IMR-90 (cell line): ENCODE results near the gene NRXN2. TPM values are rescaled to one million over a fixed set of nuclear protein-coding genes. Genes with fewer than 3 reads are reported as not detected.

ENCODE experiments used
- ATAC-seq: fragments of 200-7000 bp; cut with Tn5 transposase; 2 replicates; pipeline ENCODE4 v1.9.1; 2020; ENCODE audit warnings: low read depth, mild to moderate bottlenecking, moderate library complexity
- BruUV-seq: library from RNA; stranded (reverse); fragments of 400-500 nt; replicated peaks from 2 replicates; lab custom pipeline; 2021; lab: Mats Ljungman, UMichigan
- CTCF ChIA-PET: fragments of 300-600 bp; formaldehyde crosslinking; extraction: SDS; loops from one replicate; lab custom pipeline; 2021; ENCODE audit warnings: antibody characterized with exemption; lab: Yijun Ruan, JAX
- POLR2A ChIA-PET: fragments of 300-600 bp; sonication (Branson Sonifier 250); formaldehyde crosslinking; loops from one replicate; lab custom pipeline; 2022; ENCODE audit warnings: antibody characterized with exemption; ENCODE audit not compliant: unreplicated experiment; lab: Charles Lee
- DNase-seq: peaks from one replicate; pipeline ENCODE4 v3.0.0; 2013
- H2AFZ ChIP-seq: replicated peaks from 2 replicates; pipeline ENCODE3; 2013; ENCODE audit warnings: low read length, mild to moderate bottlenecking; ENCODE audit not compliant: poor library complexity
- H2AK5ac ChIP-seq: 2 replicates; pipeline ENCODE4 v1.6.1; 2013; ENCODE audit warnings: low read depth, low read length, inconsistent platforms
- H2AK9ac ChIP-seq: replicated peaks from 2 replicates; pipeline ENCODE3; 2013; ENCODE audit warnings: mild to moderate bottlenecking, low read depth, low read length, moderate library complexity; ENCODE audit not compliant: poor library complexity
- H2BK120ac ChIP-seq: 2 replicates; pipeline ENCODE4 v1.6.1; 2013; ENCODE audit warnings: low read depth, low read length, inconsistent platforms
- H2BK15ac ChIP-seq: 3 replicates; pipeline ENCODE4 v1.6.1; 2013; ENCODE audit warnings: low read depth, low read length, inconsistent platforms
- H2BK20ac ChIP-seq: 2 replicates; pipeline ENCODE4 v1.6.1; 2013; ENCODE audit warnings: low read depth, mild to moderate bottlenecking, inconsistent platforms, low read length, moderate library complexity
- H2BK5ac ChIP-seq: 2 replicates; pipeline ENCODE4 v1.6.1; 2013; ENCODE audit warnings: mild to moderate bottlenecking, low read depth, low read length, inconsistent platforms; ENCODE audit not compliant: poor library complexity, severe bottlenecking
- H3K14ac ChIP-seq: replicated peaks from 2 replicates; pipeline ENCODE4 v1.6.1; 2013; ENCODE audit warnings: low read depth, low read length, inconsistent platforms
- H3K18ac ChIP-seq: 2 replicates; pipeline ENCODE4 v1.6.1; 2013; ENCODE audit warnings: low read depth, low read length, control low read depth
- H3K23ac ChIP-seq: 2 replicates; pipeline ENCODE4 v1.6.1; 2013; ENCODE audit warnings: low read depth, low read length, inconsistent platforms
- H3K27ac ChIP-seq: 2 replicates; pipeline ENCODE4 v1.5.1; 2013; ENCODE audit warnings: mild to moderate bottlenecking, control low read depth, low read length; ENCODE audit not compliant: insufficient read depth
- H3K27me3 ChIP-seq: 2 replicates; pipeline ENCODE4 v1.6.1; 2013; ENCODE audit warnings: low read length; ENCODE audit not compliant: control insufficient read depth, insufficient read depth
- H3K36me3 ChIP-seq: 2 replicates; pipeline ENCODE4 v1.6.1; 2013; ENCODE audit warnings: low read length, mixed read lengths; ENCODE audit not compliant: control insufficient read depth, insufficient read depth
- H3K4ac ChIP-seq: 2 replicates; pipeline ENCODE4 v1.6.1; 2013; ENCODE audit warnings: low read depth, low read length, inconsistent platforms
- H3K4me1 ChIP-seq: 2 replicates; pipeline ENCODE4 v1.6.1; 2013; ENCODE audit warnings: low read length, mixed read lengths; ENCODE audit not compliant: control insufficient read depth, insufficient read depth
- H3K4me2 ChIP-seq: 2 replicates; pipeline ENCODE4 v1.6.1; 2013; ENCODE audit warnings: low read depth, mild to moderate bottlenecking, control low read depth, low read length, moderate library complexity
- H3K4me3 ChIP-seq: 2 replicates; pipeline ENCODE4 v1.5.1; 2013; ENCODE audit warnings: low read depth, mild to moderate bottlenecking, control low read depth, low read length, moderate library complexity; ENCODE audit not compliant: insufficient read depth
- H3K56ac ChIP-seq: 2 replicates; pipeline ENCODE4 v1.6.1; 2013; ENCODE audit warnings: low read length, inconsistent platforms; ENCODE audit not compliant: insufficient read depth; ENCODE audit errors: extremely low read depth
- H3K79me1 ChIP-seq, 2 experiments: 2 replicates each; pipeline ENCODE4 v1.6.1; 2013; ENCODE audit warnings: low read length in 2 of 2, inconsistent platforms in 1 of 2, low read depth in 1 of 2
- H3K9ac ChIP-seq: 2 replicates; pipeline ENCODE4 v1.6.1; 2013; ENCODE audit warnings: low read depth, low read length, control low read depth
- H3K9me1 ChIP-seq: 2 replicates; pipeline ENCODE4 v1.6.1; 2013; ENCODE audit warnings: low read length, inconsistent platforms; ENCODE audit not compliant: insufficient read depth
- H3K9me3 ChIP-seq: 2 replicates; pipeline ENCODE4 v1.6.1; 2013; ENCODE audit warnings: low read length; ENCODE audit not compliant: control insufficient read depth, insufficient read depth
- H4K20me1 ChIP-seq: 2 replicates; pipeline ENCODE4 v1.6.1; 2013; ENCODE audit warnings: low read length, inconsistent platforms; ENCODE audit not compliant: insufficient read depth
- H4K5ac ChIP-seq: 2 replicates; pipeline ENCODE4 v1.6.1; 2013; ENCODE audit warnings: mild to moderate bottlenecking, low read depth, low read length, control low read depth
- H4K8ac ChIP-seq, 2 experiments: 2 replicates each; pipeline ENCODE4 v1.6.1; 2013; ENCODE audit warnings: low read depth in 2 of 2, low read length in 2 of 2, control low read depth in 1 of 2, inconsistent platforms in 1 of 2
- H4K91ac ChIP-seq: 2 replicates; pipeline ENCODE4 v1.6.1; 2013; ENCODE audit warnings: low read depth, low read length, inconsistent platforms; ENCODE audit not compliant: insufficient read depth
- BHLHE40 ChIP-seq: fragments of 150-350 bp; IDR thresholded peaks from 2 replicates; pipeline ENCODE4 v1.6.1; 2016; ENCODE audit warnings: mild to moderate bottlenecking, low read depth, low read length
- CTCF ChIP-seq: conservative IDR thresholded peaks from 2 replicates; pipeline ENCODE4 v1.5.1; 2012; ENCODE audit warnings: mild to moderate bottlenecking, low read depth, low read length, improper control_type of control experiment
- FOS ChIP-seq: fragments of 150-350 bp; IDR thresholded peaks from 2 replicates; pipeline ENCODE4 v1.6.1; 2016; ENCODE audit warnings: low read depth, low read length
- MAZ ChIP-seq: IDR thresholded peaks from 2 replicates; pipeline ENCODE4 v1.6.1; 2012; ENCODE audit warnings: low read depth, mild to moderate bottlenecking, low read length, improper control_type of control experiment, moderate library complexity, borderline replicate concordance
- POLR2A ChIP-seq: IDR thresholded peaks from 2 replicates; pipeline ENCODE4 v1.6.1; 2012; ENCODE audit warnings: mild to moderate bottlenecking, low read depth, low read length
- RAD21 ChIP-seq: IDR thresholded peaks from 2 replicates; pipeline ENCODE4 v1.6.1; 2012; ENCODE audit warnings: low read length, improper control_type of control experiment
- RCOR1 ChIP-seq: IDR thresholded peaks from 2 replicates; pipeline ENCODE4 v1.6.1; 2012; ENCODE audit warnings: mild to moderate bottlenecking, low read length, improper control_type of control experiment; ENCODE audit not compliant: insufficient replicate concordance
- USF2 ChIP-seq: fragments of 150-350 bp; IDR thresholded peaks from 2 replicates; pipeline ENCODE4 v1.6.1; 2017; ENCODE audit warnings: mild to moderate bottlenecking, antibody characterized with exemption, low read length, low read depth
- WGBS, 2 experiments: methylation state at CpG; one replicate each; pipeline versions ENCODE4 v1.1.5 to v1.1.7; 2013; ENCODE audit warnings: missing lambda C conversion rate in 2 of 2; ENCODE audit not compliant: insufficient read length in 1 of 2; ENCODE audit errors: extremely low coverage in 2 of 2; 5-methylcytosine and 5-hydroxymethylcytosine counted together
- dilution Hi-C: fragments of 300-500 bp; cut with HindIII; formaldehyde crosslinking; loops from one replicate; pipeline ENCODE4 v1.14.3; 2018; ENCODE audit warnings: low sequenced_read_pairs; ENCODE audit not compliant: unreplicated experiment
- in situ Hi-C: fragments of 300-500 bp; cut with MboI; formaldehyde crosslinking; loops from 3 replicates; pipeline ENCODE4 v1.14.3; 2019; ENCODE audit warnings: low sequenced_read_pairs, inconsistent platforms, mixed read lengths
- intact Hi-C: fragments of 100-400 bp; cut with micrococcal nuclease; formaldehyde crosslinking; loops from 2 replicates; pipeline ENCODE4 v1.10.0; 2022
- polyA plus RNA-seq, 3 experiments: library from polyadenylated mRNA; depleted of rRNA; stranded (reverse); fragments of >200 nt; gene quantifications; 2 replicates each; pipeline ENCODE4 v1.2.3, GENCODE V29; 2012; ENCODE audit warnings: low replicate concordance in 1 of 3
- total RNA-seq: library from RNA; depleted of rRNA; stranded (reverse); fragments of >200 nt; gene quantifications from 2 replicates; pipeline ENCODE4 v1.2.3, GENCODE V29; 2012

Gene NRXN2
- total and polyA plus RNA-seq, 2 of the 4 experiments (the other 2 are of a cell fraction), result 0.18 to 0.22 TPM

GRCh38 chr11:64588701-64589100, 134.3 kb downstream of the NRXN2 start:
- Histone ChIP-seq H3K27me3 (peaks cover 13% of the 10 kb centered on the region), H3K4ac (no peak overlapping the region), H3K18ac (no peak overlapping the region), H3K14ac (no peak overlapping the region), H3K4me1 (no peaks in the 10 kb centered on the region), H2BK120ac (no peak overlapping the region), H3K9me1 (no peaks in the 10 kb centered on the region), H3K9me3 (peaks cover 5% of the 10 kb centered on the region; the same call in 1 of the 2 replicates), H3K36me3 (no peaks in the 10 kb centered on the region), H3K4me3 (no peak overlapping the region), H4K91ac (no peak overlapping the region), H3K79me1 (no peaks in the 10 kb centered on the region), H4K5ac (no peak overlapping the region), H4K20me1 (no peaks in the 10 kb centered on the region), H2BK5ac (no peak overlapping the region), H3K9ac (no peak overlapping the region), H2AK9ac (no peak overlapping the region), H2BK15ac (no peak overlapping the region), H3K4me2 (no peak overlapping the region), H2BK20ac (no peak overlapping the region), H2AFZ (no peak overlapping the region), H2AK5ac (no peak overlapping the region), H3K56ac (no peak overlapping the region), H3K23ac (no peak overlapping the region), H4K8ac (no peak overlapping the region), H3K27ac (no peak overlapping the region)
- TF ChIP-seq USF2 (no peak), MAZ (no peak), RCOR1 (no peak), FOS (no peak), RAD21 (no peak), POLR2A (no peak), BHLHE40 (no peak), CTCF (no peak)
- ChIA-PET POLR2A (no interaction called here), CTCF (no interaction called here)
- dilution Hi-C loops (no loop called here), intact Hi-C loops (no loop called here), in situ Hi-C loops (no loop called here)
- no TSS peak for BruUV-seq
- DNase-seq (no peak), ATAC-seq (no peak)
- no CpG with 5 or more reads among the region's 2 CpGs for WGBS, 2 experiments
